GM12878 (cell line): Measurements from ENCODE around the gene PLCB4. TPM values are rescaled to one million over a fixed set of nuclear protein-coding genes. Genes with fewer than 3 reads are reported as not detected.

Experiments used
- ATAC-seq: fragments of 200-7000 bp; cut with Tn5 transposase; 3 replicates; pipeline ENCODE4 v1.9.1; 2020; ENCODE audit warnings: mild to moderate bottlenecking, moderate library complexity
- BruUV-seq: library from RNA; stranded (reverse); fragments of 400-500 nt; replicated peaks from 2 replicates; lab custom pipeline; 2021; lab: Mats Ljungman, UMichigan
- CTCF ChIA-PET: fragments of 300-600 bp; sonication (Branson Sonifier 250); formaldehyde crosslinking; extraction: SDS; loops from one replicate; lab custom pipeline; 2021; ENCODE audit warnings: inconsistent platforms; lab: Yijun Ruan, JAX
- POLR2A ChIA-PET: fragments of 350-600 bp; formaldehyde crosslinking; extraction: SDS; loops from one replicate; lab custom pipeline; 2021; ENCODE audit warnings: inconsistent platforms; lab: Charles Lee
- RAD21 ChIA-PET: fragments of 300-600 bp; sonication (Branson Sonifier 250); formaldehyde crosslinking; loops from one replicate; lab custom pipeline; 2023; ENCODE audit warnings: antibody characterized with exemption; ENCODE audit not compliant: unreplicated experiment; lab: Charles Lee
- SMC1A ChIA-PET: fragments of 300-600 bp; sonication (Branson Sonifier 250); formaldehyde crosslinking; loops from one replicate; lab custom pipeline; 2023; ENCODE audit not compliant: unreplicated experiment, uncharacterized antibody; lab: Charles Lee
- DNase-seq: peaks from one replicate; pipeline ENCODE4 v3.0.0-alpha.2; 2011; ENCODE audit warnings: low read depth, low spot score
- FAIRE-seq: peaks from 3 replicates; lab custom pipeline; 2011; peaks lifted over from hg19 to GRCh38; lab: Jason Lieb, UNC
- H2AFZ ChIP-seq: 2 replicates; pipeline ENCODE4 v1.6.0; 2011; ENCODE audit warnings: low read depth, low read length, control low read depth; ENCODE audit not compliant: control insufficient read depth
- H3K27ac ChIP-seq: 2 replicates; pipeline ENCODE4 v1.5.1; 2011; ENCODE audit warnings: control low read depth; ENCODE audit not compliant: control insufficient read depth, insufficient read depth
- H3K27me3 ChIP-seq, 2 experiments: replicated peaks in 1 of 2; 2 replicates each; pipeline versions ENCODE4 v1.6.0 to v1.6.1; 2011; ENCODE audit warnings: low read length in 1 of 2; ENCODE audit not compliant: control insufficient read depth in 2 of 2, insufficient read depth in 2 of 2
- H3K36me3 ChIP-seq, 2 experiments: 2 replicates each; pipeline ENCODE4 v1.5.1; 2011; ENCODE audit warnings: low read length in 1 of 2; ENCODE audit not compliant: control insufficient read depth in 2 of 2, insufficient read depth in 2 of 2
- H3K4me1 ChIP-seq: 2 replicates; pipeline ENCODE4 v1.6.1; 2011; ENCODE audit warnings: mild to moderate bottlenecking, low read length, moderate library complexity, mixed read lengths; ENCODE audit not compliant: control insufficient read depth, insufficient read depth
- H3K4me2 ChIP-seq: 2 replicates; pipeline ENCODE4 v1.6.0; 2011; ENCODE audit warnings: control low read depth; ENCODE audit not compliant: control insufficient read depth, insufficient read depth
- H3K4me3 ChIP-seq: fragments of 200-600 bp; sonication (generic); 2 replicates; pipeline ENCODE4 v1.5.1; 2016
- H3K79me2 ChIP-seq: 2 replicates; pipeline ENCODE4 v1.6.0; 2011; ENCODE audit warnings: low read length; ENCODE audit not compliant: control insufficient read depth, insufficient read depth
- H3K9ac ChIP-seq: 2 replicates; pipeline ENCODE4 v1.8.0; 2011; ENCODE audit warnings: low read length, control low read depth, mixed read lengths; ENCODE audit not compliant: control insufficient read depth, insufficient read depth
- H3K9me3 ChIP-seq: replicated peaks from 3 replicates; pipeline ENCODE4 v1.5.1; 2011; ENCODE audit warnings: mild to moderate bottlenecking, low read length; ENCODE audit not compliant: control insufficient read depth, insufficient read depth
- H4K20me1 ChIP-seq: 2 replicates; pipeline ENCODE4 v1.6.0; 2011; ENCODE audit not compliant: control insufficient read depth, insufficient read depth
- ATF7 ChIP-seq: fragments of 450-650 bp; IDR thresholded peaks from 2 replicates; pipeline ENCODE4 v1.6.1; 2016; ENCODE audit warnings: low read depth, mild to moderate bottlenecking
- CHD4 ChIP-seq: fragments of 200-600 bp; sonication (generic); IDR thresholded peaks from 2 replicates; pipeline ENCODE4 v1.6.1; 2016; ENCODE audit warnings: mild to moderate bottlenecking
- EZH2 ChIP-seq: IDR thresholded peaks from 2 replicates; pipeline ENCODE4 v1.6.1; 2012; ENCODE audit warnings: low read depth, mild to moderate bottlenecking, control low read depth, inconsistent platforms, low read length, borderline replicate concordance; ENCODE audit not compliant: control insufficient read depth
- FOXM1 ChIP-seq: IDR thresholded peaks from 2 replicates; pipeline ENCODE4 v1.6.1; 2012; ENCODE audit warnings: low read depth, mild to moderate bottlenecking, inconsistent platforms, low read length, moderate library complexity
- HDGF ChIP-seq: fragments of 450-650 bp; IDR thresholded peaks from 2 replicates; pipeline ENCODE4 v1.6.1; 2016; ENCODE audit warnings: antibody characterized with exemption
- NFYA ChIP-seq: IDR thresholded peaks from 2 replicates; pipeline ENCODE4 v1.6.1; 2011; ENCODE audit warnings: low read depth, mild to moderate bottlenecking, low read length, improper control_type of control experiment, borderline replicate concordance
- SMAD5 ChIP-seq: IDR thresholded peaks from 2 replicates; pipeline ENCODE4 v1.6.1; 2016; ENCODE audit warnings: antibody characterized with exemption, low read depth
- TCF12 ChIP-seq: IDR thresholded peaks from 2 replicates; pipeline ENCODE4 v1.6.1; 2011; ENCODE audit warnings: low read depth, mild to moderate bottlenecking, low read length
- ZNF274 ChIP-seq: IDR thresholded peaks from one replicate; pipeline ENCODE4 v1.8.0; 2011; ENCODE audit not compliant: insufficient read length, insufficient read depth
- ZNF622 ChIP-seq: fragments of 450-650 bp; IDR thresholded peaks from 2 replicates; pipeline ENCODE4 v1.6.1; 2017; ENCODE audit warnings: mild to moderate bottlenecking, inconsistent platforms
- WGBS: methylation state at CpG from one replicate; pipeline ENCODE4 v1.1.6; 2016; ENCODE audit warnings: low lambda C conversion rate; ENCODE audit not compliant: insufficient replicate concordance, insufficient coverage; ENCODE audit errors: missing lambda C conversion rate; 5-methylcytosine and 5-hydroxymethylcytosine counted together
- in situ Hi-C: fragments of 300-500 bp; cut with MboI; formaldehyde crosslinking; loops from 9 replicates; pipeline ENCODE4 v1.14.3; 2018; ENCODE audit warnings: mixed read lengths
- intact Hi-C: fragments of 100-400 bp; cut with micrococcal nuclease; formaldehyde crosslinking; loops from one replicate; pipeline ENCODE4 v1.14.2; 2022; ENCODE audit not compliant: unreplicated experiment
- polyA plus RNA-seq, 11 experiments: library from polyadenylated mRNA; depleted of rRNA in 4 of 11; unstranded in 6 of 11; stranded (reverse) in 5 of 11; fragments of >200 nt; fragmentation: Nextera tagmentation in 4 of 11; fragmentation: Illumina TruSeq in 1 of 11; extraction: Ambion mirVana in 4 of 11; extraction: Trizol in 1 of 11; gene quantifications; 1 replicate in 1 of 11; 2 replicates in 10 of 11; pipeline versions ENCODE4 v1.2.1 to v1.2.3, GENCODE V29; 2011 to 2016; ENCODE audit warnings: inconsistent platforms in 2 of 11, missing spikeins in 2 of 11, low read depth in 1 of 11
- total RNA-seq, 4 experiments: library from RNA; depleted of rRNA in 3 of 4; stranded (reverse); fragments of >200 nt in 3 of 4; fragmentation: Illumina TruSeq in 1 of 4; extraction: Trizol in 1 of 4; gene quantifications; 2 replicates each; pipeline versions ENCODE4 v1.2.1 to v1.2.3, GENCODE V29; 2013 to 2021
- TF ChIP-seq, protein P1 (sequence below): IDR thresholded peaks from 2 replicates; pipeline ENCODE4 v1.6.1; 2012; ENCODE audit warnings: low read depth, low read length, improper control_type of control experiment
- TF ChIP-seq, protein P2 (sequence below): IDR thresholded peaks from 2 replicates; pipeline ENCODE4 v1.6.1; 2011; ENCODE audit warnings: borderline replicate concordance, low read depth, mild to moderate bottlenecking, moderate library complexity, mixed read lengths, low read length; ENCODE audit not compliant: insufficient read depth; ENCODE audit errors: extremely low read length

PLCB4 gene
- total and polyA plus RNA-seq, 10 of the 15 experiments (the other 5 are each of a cell fraction or from before 2014, with no cell fraction given) = not detected

DNA sequence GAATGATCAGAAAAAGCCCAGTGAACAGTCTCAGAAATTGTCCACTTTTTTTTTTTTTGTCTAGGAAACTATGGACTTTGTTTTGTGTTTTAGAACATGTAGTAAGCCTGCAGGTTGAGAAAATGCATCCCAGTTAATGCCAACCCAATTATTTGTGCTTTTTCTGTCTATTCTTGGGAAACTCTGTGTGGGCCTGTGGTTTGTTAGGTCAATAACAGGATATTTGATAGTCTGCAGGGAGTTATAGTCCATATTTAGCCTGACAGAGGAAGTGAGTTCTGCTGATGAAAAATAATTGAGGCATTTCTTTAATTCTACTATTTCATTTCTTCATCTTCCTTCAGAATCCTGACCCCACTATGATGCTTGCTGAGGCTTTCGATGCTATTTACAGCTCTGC lies 291.5 kb downstream of the PLCB4 start (continued):
- no peak for TF ChIP-seq ZNF274

DNA sequence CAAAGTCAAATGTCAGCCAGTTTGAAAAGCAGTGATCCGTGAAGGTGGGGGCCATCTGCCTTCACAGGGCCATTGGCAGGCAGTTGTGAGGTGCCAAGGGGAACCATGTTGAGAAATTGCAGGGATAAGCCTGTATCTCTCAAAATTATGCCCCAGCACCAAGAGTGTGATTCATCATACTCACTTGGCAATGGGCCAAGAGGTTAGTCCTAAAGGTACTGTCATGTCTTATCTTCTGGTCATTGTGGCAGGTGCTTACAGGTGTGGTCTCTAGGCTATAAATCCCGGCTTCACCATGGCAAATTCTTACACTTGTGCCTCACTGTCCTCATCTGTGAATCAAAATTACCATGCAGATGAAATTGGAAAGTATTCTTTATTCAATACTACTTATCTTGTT lies 294.8 kb downstream of the PLCB4 start:
- ChIA-PET POLR2A (no interaction called here), RAD21 (no interaction called here), SMC1A (no interaction called here), CTCF (interaction anchor here (1.4 to 2.4 kb wide), 2 partner anchors 10 to 44 kb away, joined by 3 to 5 read pairs; no protein-coding TSS in a partner anchor)
- H3K27me3 ChIP-seq = peaks cover 0 to 3% of the 10 kb centered on the region in 2 experiments; a peak in 3 of 4 replicates
- H3K4me3 ChIP-seq = no peak overlapping the region
- H3K79me2 ChIP-seq = no peaks in the 10 kb centered on the region
- no peaks in the 10 kb centered on the region for H4K20me1 ChIP-seq
- H3K4me2 ChIP-seq = no peak overlapping the region
- no peak overlapping the region for H3K9ac ChIP-seq
- in situ Hi-C loops = no loop called here
- H3K36me3 ChIP-seq = no peaks in the 10 kb centered on the region
- no peak for FAIRE-seq
- no peak for TF ChIP-seq HDGF
- TF ChIP-seq, protein P1, sequence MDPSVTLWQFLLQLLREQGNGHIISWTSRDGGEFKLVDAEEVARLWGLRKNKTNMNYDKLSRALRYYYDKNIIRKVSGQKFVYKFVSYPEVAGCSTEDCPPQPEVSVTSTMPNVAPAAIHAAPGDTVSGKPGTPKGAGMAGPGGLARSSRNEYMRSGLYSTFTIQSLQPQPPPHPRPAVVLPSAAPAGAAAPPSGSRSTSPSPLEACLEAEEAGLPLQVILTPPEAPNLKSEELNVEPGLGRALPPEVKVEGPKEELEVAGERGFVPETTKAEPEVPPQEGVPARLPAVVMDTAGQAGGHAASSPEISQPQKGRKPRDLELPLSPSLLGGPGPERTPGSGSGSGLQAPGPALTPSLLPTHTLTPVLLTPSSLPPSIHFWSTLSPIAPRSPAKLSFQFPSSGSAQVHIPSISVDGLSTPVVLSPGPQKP = no peak
- no peak for TF ChIP-seq EZH2
- no peak for TF ChIP-seq NFYA
- TF ChIP-seq, protein P2, sequence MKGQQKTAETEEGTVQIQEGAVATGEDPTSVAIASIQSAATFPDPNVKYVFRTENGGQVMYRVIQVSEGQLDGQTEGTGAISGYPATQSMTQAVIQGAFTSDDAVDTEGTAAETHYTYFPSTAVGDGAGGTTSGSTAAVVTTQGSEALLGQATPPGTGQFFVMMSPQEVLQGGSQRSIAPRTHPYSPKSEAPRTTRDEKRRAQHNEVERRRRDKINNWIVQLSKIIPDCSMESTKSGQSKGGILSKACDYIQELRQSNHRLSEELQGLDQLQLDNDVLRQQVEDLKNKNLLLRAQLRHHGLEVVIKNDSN = no peak
- TF ChIP-seq CHD4 = no peak
- no peak for TF ChIP-seq TCF12
- TF ChIP-seq FOXM1 = no peak
- TF ChIP-seq SMAD5 = no peak
- TF ChIP-seq ATF7 = no peak
- no peak for TF ChIP-seq ZNF622
- no peaks in the 10 kb centered on the region for H3K4me1 ChIP-seq
- no peak for ATAC-seq
- no peak overlapping the region for H2AFZ ChIP-seq
- WGBS = 2% methylated on average over 2 of the region's 2 CpGs
- BruUV-seq = no TSS peak
- H3K9me3 ChIP-seq = no peaks in the 10 kb centered on the region
- no peak overlapping the region for H3K27ac ChIP-seq
- DNase-seq = no peak
- intact Hi-C loops = no loop called here
